HepG2 (cell line): ENCODE results near the gene DACT2. TPM values are rescaled to one million over a fixed set of nuclear protein-coding genes. Genes with fewer than 3 reads are reported as not detected.
"Not testable (repeated sequence)": the region's sequence is repeated elsewhere in the genome, so short reads cannot be mapped to it uniquely, and the experiment has no call there.

ENCODE experiments used
- ATAC-seq: fragments of 200-7000 bp; cut with Tn5 transposase; 3 replicates; pipeline ENCODE4 v1.9.1; 2020; ENCODE audit warnings: mild to moderate bottlenecking, moderate library complexity
- BruUV-seq: library from RNA; stranded (reverse); fragments of 400-500 nt; replicated peaks from 2 replicates; lab custom pipeline; 2021; lab: Mats Ljungman, UMichigan
- CTCF ChIA-PET: fragments of 300-600 bp; formaldehyde crosslinking; extraction: SDS; loops from one replicate; lab custom pipeline; 2021; ENCODE audit warnings: low total read pairs, inconsistent platforms, low intra/inter-chr PET ratio; lab: Yijun Ruan, JAX
- POLR2A ChIA-PET: fragments of 350-600 bp; sonication (Branson Sonifier 250); formaldehyde crosslinking; loops from one replicate; lab custom pipeline; 2020; ENCODE audit warnings: antibody characterized with exemption, inconsistent platforms; lab: Yijun Ruan, JAX
- DNase-seq: peaks from one replicate; pipeline ENCODE4 v3.0.0-alpha.2; 2015; ENCODE audit warnings: low spot score
- FAIRE-seq: peaks from 3 replicates; lab custom pipeline; 2011; peaks lifted over from hg19 to GRCh38; lab: Jason Lieb, UNC
- H2AFZ ChIP-seq: one replicate; pipeline ENCODE4 v1.6.1; 2011; ENCODE audit warnings: low read length, inconsistent platforms
- H3K27ac ChIP-seq: fragments of 300-600 bp; 3 replicates; pipeline ENCODE4 v1.8.0; 2011; ENCODE audit warnings: mixed run types, mild to moderate bottlenecking, mixed read lengths, low read length, inconsistent platforms; ENCODE audit not compliant: insufficient read depth; ENCODE audit errors: extremely low read length
- H3K27me3 ChIP-seq, 2 experiments: fragments of 200-600 bp in 1 of 2; 2 replicates in 1 of 2; 3 replicates in 1 of 2; pipeline versions ENCODE4 v1.6.0 to v1.8.0; 2011; ENCODE audit warnings: low read length in 2 of 2, mild to moderate bottlenecking in 2 of 2, moderate library complexity in 2 of 2, inconsistent platforms in 1 of 2; ENCODE audit not compliant: insufficient read depth in 2 of 2, control insufficient read depth in 1 of 2
- H3K36me3 ChIP-seq, 2 experiments: fragments of 200-600 bp in 1 of 2; replicated peaks in 1 of 2; 2 replicates in 1 of 2; 3 replicates in 1 of 2; pipeline versions ENCODE4 v1.5.1 to v1.8.0; 2011; ENCODE audit warnings: low read length in 2 of 2, inconsistent platforms in 1 of 2; ENCODE audit not compliant: insufficient read depth in 2 of 2, control insufficient read depth in 1 of 2
- H3K4me1 ChIP-seq: 2 replicates; pipeline ENCODE4 v1.5.1; 2012; ENCODE audit warnings: low read length, inconsistent platforms; ENCODE audit not compliant: insufficient read depth
- H3K4me2 ChIP-seq: 2 replicates; pipeline ENCODE4 v1.6.0; 2011; ENCODE audit warnings: low read depth, low read length, inconsistent platforms
- H3K4me3 ChIP-seq, 3 experiments: fragments of 200-600 bp in 1 of 3; sonication (generic), shearing (Covaris generic) in 1 of 3; replicated peaks in 1 of 3; 2 replicates each; pipeline ENCODE4 v1.5.1; 2011 to 2016; ENCODE audit warnings: low read length in 3 of 3, inconsistent platforms in 2 of 3, low read depth in 2 of 3, mild to moderate bottlenecking in 2 of 3, control low read depth in 1 of 3, mixed read lengths in 1 of 3; ENCODE audit not compliant: insufficient read depth in 1 of 3
- H3K79me2 ChIP-seq: one replicate; pipeline ENCODE4 v1.6.1; 2011; ENCODE audit warnings: low read length, inconsistent platforms; ENCODE audit not compliant: insufficient read depth
- H3K9ac ChIP-seq: 2 replicates; pipeline ENCODE4 v1.6.0; 2011; ENCODE audit warnings: mild to moderate bottlenecking, low read depth, low read length, inconsistent platforms; ENCODE audit not compliant: insufficient read depth
- H3K9me3 ChIP-seq: 2 replicates; pipeline ENCODE4 v1.5.1; 2012; ENCODE audit warnings: mild to moderate bottlenecking, low read length
- H4K20me1 ChIP-seq: 2 replicates; pipeline ENCODE4 v1.6.0; 2011; ENCODE audit warnings: inconsistent platforms, mild to moderate bottlenecking, low read length, moderate library complexity; ENCODE audit not compliant: insufficient read depth
- CC2D1A ChIP-seq: sonication (generic); formaldehyde crosslinking; IDR thresholded peaks from 2 replicates; pipeline ENCODE4 v1.8.1; 2023; ENCODE audit warnings: mild to moderate bottlenecking, missing genetic modification reagents
- CEBPG ChIP-seq: IDR thresholded peaks from 2 replicates; pipeline ENCODE4 v1.6.1; 2016
- HOMEZ ChIP-seq: IDR thresholded peaks from 2 replicates; pipeline ENCODE4 v1.6.1; 2016; ENCODE audit warnings: low read depth
- MNT ChIP-seq: fragments of 450-650 bp; IDR thresholded peaks from 2 replicates; pipeline ENCODE4 v1.6.1; 2016
- NFATC3 ChIP-seq: sonication (generic); formaldehyde crosslinking; IDR thresholded peaks from 2 replicates; pipeline ENCODE4 v1.5.1; 2020; ENCODE audit warnings: mild to moderate bottlenecking, missing genetic modification reagents
- ZBTB20 ChIP-seq: sonication (generic); formaldehyde crosslinking; IDR thresholded peaks from 2 replicates; pipeline ENCODE4 v1.8.1; 2023; ENCODE audit warnings: missing genetic modification reagents, low read depth, mild to moderate bottlenecking, borderline replicate concordance
- WGBS: methylation state at CpG from one replicate; pipeline ENCODE4 v1.1.6; 2017; ENCODE audit warnings: low lambda C conversion rate; 5-methylcytosine and 5-hydroxymethylcytosine counted together
- in situ Hi-C: cut with HindIII; loops from 2 replicates; pipeline ENCODE4 v1.10.0; 2017; ENCODE audit warnings: low pct_unique_long_range_greater_than_20kb; ENCODE audit not compliant: extremely low pct_ligation_motif_present
- intact Hi-C: fragments of 100-400 bp; cut with micrococcal nuclease; formaldehyde crosslinking; loops from one replicate; pipeline ENCODE4 v1.10.0; 2022; ENCODE audit not compliant: unreplicated experiment
- polyA plus RNA-seq, 8 experiments: library from polyadenylated mRNA; depleted of rRNA in 3 of 8; stranded (reverse) in 7 of 8; unstranded in 1 of 8; fragments of >200 nt; fragmentation: Illumina TruSeq in 4 of 8; extraction: Trizol in 4 of 8; gene quantifications; 2 replicates each; pipeline versions ENCODE4 v1.2.1 to v1.2.3, GENCODE V29; 2011 to 2016; ENCODE audit warnings: low read depth in 4 of 8, missing spikeins in 1 of 8, mixed read lengths in 1 of 8; ENCODE audit not compliant: insufficient read depth in 1 of 8
- total RNA-seq, 5 experiments: library from RNA; depleted of rRNA; stranded (reverse); fragments of >200 nt; fragmentation: Illumina TruSeq; extraction: Trizol; gene quantifications; 2 replicates each; pipeline ENCODE4 v1.2.3, GENCODE V29; 2016; ENCODE audit warnings: low read depth in 1 of 5
- TF ChIP-seq, protein P1 (sequence below): sonication (generic); formaldehyde crosslinking; IDR thresholded peaks from 2 replicates; pipeline ENCODE4 v1.5.0; 2020; ENCODE audit warnings: mild to moderate bottlenecking, missing genetic modification reagents

Gene DACT2
- total and polyA plus RNA-seq, 2 of the 13 experiments (the other 11 are each of a cell fraction or from before 2014, with no cell fraction given) = 0.15 TPM; not detected in 1

GRCh38 chr6:168268755-168269154, 50.8 kb downstream of the DACT2 start (continued):
- TF ChIP-seq, protein P1, sequence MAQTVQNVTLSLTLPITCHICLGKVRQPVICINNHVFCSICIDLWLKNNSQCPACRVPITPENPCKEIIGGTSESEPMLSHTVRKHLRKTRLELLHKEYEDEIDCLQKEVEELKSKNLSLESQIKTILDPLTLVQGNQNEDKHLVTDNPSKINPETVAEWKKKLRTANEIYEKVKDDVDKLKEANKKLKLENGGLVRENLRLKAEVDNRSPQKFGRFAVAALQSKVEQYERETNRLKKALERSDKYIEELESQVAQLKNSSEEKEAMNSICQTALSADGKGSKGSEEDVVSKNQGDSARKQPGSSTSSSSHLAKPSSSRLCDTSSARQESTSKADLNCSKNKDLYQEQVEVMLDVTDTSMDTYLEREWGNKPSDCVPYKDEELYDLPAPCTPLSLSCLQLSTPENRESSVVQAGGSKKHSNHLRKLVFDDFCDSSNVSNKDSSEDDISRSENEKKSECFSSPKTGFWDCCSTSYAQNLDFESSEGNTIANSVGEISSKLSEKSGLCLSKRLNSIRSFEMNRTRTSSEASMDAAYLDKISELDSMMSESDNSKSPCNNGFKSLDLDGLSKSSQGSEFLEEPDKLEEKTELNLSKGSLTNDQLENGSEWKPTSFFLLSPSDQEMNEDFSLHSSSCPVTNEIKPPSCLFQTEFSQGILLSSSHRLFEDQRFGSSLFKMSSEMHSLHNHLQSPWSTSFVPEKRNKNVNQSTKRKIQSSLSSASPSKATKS (CRISPR knock-in tag) = no peak
- TF ChIP-seq NFATC3 (CRISPR knock-in tag) (no peak), HOMEZ (CRISPR knock-in tag) (no peak), CEBPG (no peak), CC2D1A (CRISPR knock-in tag) (no peak), ZBTB20 (CRISPR knock-in tag) (no peak)

DNA sequence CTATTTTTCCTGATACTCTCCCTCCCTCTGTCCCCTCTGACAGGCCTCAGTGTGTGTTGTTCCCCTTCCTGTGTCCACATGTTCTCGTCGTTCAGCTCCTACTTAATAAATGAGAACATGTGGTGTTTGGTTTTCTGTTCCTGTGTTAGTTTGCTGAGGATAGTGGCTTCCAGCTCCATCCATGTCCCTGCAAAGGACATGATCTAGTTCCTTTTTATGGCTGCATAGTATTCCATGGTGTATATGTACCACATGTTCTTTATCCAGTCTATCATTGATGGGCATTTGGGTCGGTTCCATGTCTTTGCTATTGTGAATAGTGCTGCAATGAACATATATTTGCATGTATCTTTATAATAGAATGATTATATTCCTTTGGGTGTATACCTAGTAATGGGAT, 51.8 kb downstream of the DACT2 start:
- H4K20me1 ChIP-seq, H3K27me3 ChIP-seq, H3K9me3 ChIP-seq, H3K79me2 ChIP-seq, in situ Hi-C loops, CTCF ChIA-PET, H3K4me2 ChIP-seq, H2AFZ ChIP-seq, H3K9ac ChIP-seq, H3K4me3 ChIP-seq, ATAC-seq, DNase-seq, H3K36me3 ChIP-seq, FAIRE-seq, BruUV-seq, POLR2A ChIA-PET, H3K27ac ChIP-seq: not testable (repeated sequence)
- intact Hi-C loops = loop anchor here (5.0 kb wide), 1 partner anchor 35 kb away; no protein-coding TSS in a partner anchor
- peak; percentile 48; the same call in 1 of the 2 replicates for TF ChIP-seq MNT
- peaks cover 69% of the 10 kb centered on the region for H3K4me1 ChIP-seq
- 79% methylated on average over 3 of the region's 3 CpGs for WGBS
